Myocyte (in vitro differentiated cells): ENCODE measurements around the gene NEDD9. TPM values are rescaled to one million over a fixed set of nuclear protein-coding genes. Genes with fewer than 3 reads are reported as not detected.

Source experiments
- DNase-seq: peaks from one replicate; pipeline ENCODE4 v3.0.0-alpha.2; 2012; ENCODE audit warnings: low read depth
- total RNA-seq: library from RNA; depleted of rRNA; stranded (reverse); fragments of >200 nt; gene quantifications from 2 replicates; pipeline ENCODE4 v1.2.3, GENCODE V29; 2014

The NEDD9 gene
- total RNA-seq, 1 donor from 2014 or later = 4.5 TPM

DNA sequence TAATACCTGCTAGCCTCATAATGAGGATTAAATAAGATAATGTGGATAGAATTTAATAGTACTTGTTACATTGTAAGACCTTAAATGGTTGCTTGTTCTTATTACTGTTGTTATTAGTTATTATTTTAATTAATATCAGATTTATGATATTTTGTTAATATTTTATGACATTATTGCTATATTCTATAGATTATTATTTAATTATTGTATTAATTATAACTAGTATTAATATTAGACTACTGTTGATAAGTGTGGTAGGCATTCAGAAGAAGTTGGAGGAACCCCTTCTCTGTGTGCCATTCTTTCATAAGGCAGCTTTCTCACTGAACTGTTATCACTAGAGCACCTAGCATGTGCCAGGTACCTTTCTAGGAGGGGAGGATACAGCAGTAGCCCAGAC is 2.6 kb upstream of the NEDD9 start:
- DNase-seq = no peak

DNA sequence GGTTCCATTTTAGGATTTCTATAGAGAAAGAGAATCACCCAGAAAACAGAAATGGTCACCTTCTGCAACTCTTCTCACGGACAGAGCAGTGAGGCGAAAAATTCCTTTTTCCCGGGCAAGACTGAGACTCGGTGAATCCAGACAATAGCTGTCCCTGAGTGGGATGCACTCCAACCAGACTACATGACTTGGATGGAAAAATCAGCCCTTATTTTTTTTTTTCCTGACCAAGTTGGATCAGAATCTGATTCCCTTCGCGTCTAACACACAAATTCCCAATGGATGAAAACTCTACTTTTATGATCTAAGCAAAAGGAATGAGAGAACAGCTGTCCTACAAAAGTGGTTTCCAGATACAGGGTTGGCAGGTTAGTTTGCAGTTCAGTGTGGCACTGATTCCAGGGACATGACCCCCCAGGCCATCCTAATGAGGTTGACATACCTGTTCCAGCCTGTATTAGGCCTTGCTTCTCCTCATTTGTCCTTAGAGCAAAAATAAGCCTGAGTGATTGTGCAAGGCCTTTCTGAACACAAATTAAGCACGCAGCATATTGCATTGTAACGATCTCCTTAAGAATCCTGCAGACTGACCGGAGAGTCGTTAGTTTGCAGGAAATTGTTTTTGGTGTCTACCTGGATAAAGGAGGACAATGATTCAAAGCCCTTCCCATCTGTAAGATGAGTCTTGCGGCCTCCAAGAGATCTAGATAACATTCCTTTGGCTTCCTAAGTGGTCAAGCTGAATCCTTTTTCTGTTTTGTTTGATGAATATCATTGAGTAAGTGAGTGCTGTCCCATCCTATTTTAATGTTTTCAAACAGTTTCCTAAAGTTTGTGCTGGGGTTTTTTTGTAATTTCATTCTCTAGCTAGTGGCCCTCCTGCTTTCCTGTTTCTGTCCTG is 1.5 kb upstream of the NEDD9 start:
- DNase-seq = no peak

DNA sequence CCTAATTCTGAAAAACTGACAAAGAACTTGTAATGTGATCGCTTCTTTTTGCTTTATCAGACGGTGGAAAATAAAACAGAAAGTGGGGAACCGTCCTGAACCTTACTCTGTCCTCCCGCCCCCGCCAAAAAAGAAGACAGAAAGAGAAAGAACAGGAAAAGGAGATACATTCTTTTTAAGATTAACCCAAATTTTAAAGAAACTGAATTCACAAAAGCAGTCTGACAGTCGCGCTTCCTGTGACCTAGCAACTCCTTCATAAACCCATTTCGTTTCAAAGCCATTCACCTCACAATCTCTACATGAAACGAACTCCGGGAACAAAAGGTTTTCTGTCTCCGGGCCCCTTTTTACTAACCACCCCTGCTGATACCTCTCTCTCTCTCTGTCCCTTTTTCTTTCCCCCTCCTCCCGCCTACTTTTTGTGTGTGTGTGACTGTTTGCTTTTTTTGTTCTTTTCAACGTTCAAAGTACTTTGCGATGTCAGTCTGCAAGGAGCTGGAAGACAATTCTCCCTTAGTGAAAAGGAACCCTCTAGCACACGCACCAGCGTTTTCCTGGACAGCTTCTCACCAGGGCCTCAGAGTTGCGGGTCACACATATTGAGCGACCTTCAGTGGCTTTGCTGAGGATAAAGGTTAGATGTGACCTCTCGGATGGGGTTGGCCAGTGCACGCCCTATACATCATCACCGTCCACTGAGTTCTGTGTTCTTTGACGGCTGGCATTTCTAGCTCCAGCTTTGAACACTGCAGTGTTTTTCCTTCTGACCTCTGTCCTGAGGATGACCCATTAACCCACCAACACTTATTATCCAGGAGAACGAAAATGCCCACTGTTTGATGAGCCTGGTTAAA is 530 bp upstream of the NEDD9 start:
- no peak for DNase-seq

DNA sequence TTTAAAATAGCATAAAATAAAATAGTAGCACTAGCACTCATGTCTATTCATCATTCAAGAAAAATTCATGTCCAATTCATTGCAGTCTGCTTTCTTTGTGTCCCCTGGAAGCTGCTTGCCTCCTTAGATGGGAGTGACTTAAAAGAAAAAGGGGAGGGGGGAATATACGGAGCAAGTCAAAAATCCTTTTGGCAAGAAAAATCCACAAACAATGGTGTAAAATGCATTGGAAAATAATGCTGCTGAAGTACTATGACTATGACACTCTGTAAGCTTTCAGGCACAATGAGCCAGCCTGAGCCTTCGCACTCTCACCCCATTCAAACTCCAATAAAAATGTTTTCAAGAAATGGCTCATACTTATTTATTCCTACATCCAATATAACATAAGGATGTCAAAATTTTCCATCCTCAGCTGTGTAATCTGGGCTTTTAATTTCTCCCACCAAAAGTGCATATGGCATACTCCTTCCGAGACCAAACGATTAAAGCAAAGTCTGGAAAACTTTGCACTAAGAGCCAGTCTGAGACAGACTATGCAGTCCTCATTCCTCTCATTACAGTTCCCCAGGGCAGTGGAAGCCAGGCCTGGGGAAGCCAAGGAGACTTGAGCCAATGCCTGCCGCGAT is 790 bp downstream of the NEDD9 start:
- no peak for DNase-seq

DNA sequence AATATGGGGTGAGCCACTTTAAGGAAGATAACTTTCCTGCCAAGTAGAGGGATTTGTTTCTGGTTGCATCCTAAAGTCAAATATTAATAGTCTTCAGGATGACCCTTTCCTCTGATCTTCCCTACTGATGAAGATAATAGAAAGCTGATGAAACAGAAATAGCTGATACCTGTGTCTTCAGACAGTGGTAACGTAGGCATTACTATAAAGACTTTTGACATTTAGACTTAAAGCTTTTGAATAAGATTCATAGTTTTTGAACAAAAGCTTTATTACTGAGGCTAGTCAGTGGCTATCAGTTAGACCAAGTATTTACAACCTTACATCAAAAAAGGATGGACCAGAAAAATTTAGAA is 1.4 kb downstream of the NEDD9 start:
- DNase-seq = no peak

- no peak for DNase-seq
These were observed 2.0 kb downstream of the NEDD9 start for GRCh38 chr6:11230158-11231107.

GRCh38 chr6:11229655-11230046 is 2.8 kb downstream of the NEDD9 start:
- no peak for DNase-seq

DNA sequence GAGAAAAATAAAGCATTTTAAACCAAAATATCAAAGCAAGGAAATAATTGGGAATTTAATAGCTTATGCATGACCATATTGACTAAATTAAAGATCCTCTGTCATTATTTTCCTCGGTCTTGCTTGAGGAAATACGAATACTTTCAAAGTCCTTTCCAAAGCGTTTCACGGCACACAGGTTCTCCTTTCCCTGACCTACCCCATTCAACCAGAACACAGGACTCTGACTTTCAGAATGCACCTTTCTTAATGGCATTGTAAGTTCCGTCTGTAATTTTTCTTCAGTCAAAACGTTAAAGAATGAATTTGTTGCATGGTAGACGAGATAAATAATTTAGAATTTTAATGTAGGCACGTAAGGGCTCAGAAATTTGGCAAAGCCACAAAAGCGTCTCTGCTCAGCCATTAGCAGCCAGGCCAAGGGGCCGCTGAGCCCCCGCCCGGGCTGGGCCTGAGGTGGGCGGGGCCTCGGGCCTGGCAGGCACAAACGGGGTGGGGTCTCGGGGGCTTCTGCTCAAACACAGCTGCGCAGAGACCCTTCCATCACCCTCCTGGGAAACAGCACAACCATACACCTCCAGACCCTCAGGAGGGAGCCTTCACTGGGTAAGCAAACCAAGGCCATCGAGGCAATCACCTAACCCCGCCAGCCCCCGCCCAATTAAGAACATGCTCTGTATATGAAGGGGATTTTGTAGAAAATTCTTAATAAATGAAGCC is 3.4 kb downstream of the NEDD9 start:
- DNase-seq = no peak

- DNase-seq = no peak
These were observed 4.8 kb downstream of the NEDD9 start for GRCh38 chr6:11227698-11228097.

DNA sequence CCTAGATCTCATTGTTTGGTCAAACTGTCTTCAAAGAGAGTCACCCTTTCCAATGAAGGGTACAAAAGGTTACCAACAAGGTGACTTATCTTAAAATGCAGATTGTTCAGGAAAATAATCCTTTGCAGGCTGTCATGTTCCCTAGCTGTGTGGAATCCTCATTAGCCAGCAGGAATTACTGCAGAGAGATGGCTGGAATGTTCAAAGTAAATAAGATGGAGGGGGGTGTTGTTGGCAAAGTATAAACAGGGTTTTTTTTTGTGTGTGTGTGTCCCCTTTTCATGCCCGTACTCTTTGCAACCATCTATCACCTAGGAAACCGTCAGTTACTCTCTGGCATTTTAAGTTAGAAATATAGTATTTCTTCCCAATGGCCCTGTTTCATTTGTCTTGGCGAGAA is 6.5 kb downstream of the NEDD9 start:
- DNase-seq = no peak

- no peak for DNase-seq
These were observed 7.5 kb downstream of the NEDD9 start for GRCh38 chr6:11224966-11225463.

- DNase-seq = no peak
These were observed 8.1 kb downstream of the NEDD9 start for GRCh38 chr6:11224252-11224965.

DNA sequence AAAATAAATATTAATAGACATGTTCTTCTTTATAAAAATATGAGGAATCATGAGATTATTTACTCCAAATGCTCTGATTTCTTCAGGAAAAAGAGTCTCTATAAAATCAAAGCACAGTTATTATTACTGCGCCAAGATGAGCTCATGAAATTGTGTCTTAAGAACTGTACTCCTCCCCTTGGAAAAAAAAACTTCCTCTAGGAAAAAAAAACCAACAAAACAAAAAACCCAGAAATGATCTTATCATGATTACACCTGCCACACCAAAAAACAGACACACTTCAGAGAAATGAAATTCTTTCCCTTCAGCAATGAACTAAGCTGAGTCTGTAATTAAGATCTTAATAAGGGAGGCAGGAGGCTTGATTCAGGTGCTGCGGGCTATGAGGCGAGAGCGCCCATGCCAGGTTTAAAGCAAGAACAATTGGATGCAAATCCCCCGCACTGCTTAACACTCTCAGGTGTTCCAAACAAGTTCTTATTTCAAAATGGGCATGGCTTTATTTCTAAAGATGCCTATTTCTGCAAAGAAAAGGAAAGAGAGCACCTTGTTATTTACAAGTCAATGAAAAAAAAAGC is 9.1 kb downstream of the NEDD9 start:
- no peak for DNase-seq

DNA sequence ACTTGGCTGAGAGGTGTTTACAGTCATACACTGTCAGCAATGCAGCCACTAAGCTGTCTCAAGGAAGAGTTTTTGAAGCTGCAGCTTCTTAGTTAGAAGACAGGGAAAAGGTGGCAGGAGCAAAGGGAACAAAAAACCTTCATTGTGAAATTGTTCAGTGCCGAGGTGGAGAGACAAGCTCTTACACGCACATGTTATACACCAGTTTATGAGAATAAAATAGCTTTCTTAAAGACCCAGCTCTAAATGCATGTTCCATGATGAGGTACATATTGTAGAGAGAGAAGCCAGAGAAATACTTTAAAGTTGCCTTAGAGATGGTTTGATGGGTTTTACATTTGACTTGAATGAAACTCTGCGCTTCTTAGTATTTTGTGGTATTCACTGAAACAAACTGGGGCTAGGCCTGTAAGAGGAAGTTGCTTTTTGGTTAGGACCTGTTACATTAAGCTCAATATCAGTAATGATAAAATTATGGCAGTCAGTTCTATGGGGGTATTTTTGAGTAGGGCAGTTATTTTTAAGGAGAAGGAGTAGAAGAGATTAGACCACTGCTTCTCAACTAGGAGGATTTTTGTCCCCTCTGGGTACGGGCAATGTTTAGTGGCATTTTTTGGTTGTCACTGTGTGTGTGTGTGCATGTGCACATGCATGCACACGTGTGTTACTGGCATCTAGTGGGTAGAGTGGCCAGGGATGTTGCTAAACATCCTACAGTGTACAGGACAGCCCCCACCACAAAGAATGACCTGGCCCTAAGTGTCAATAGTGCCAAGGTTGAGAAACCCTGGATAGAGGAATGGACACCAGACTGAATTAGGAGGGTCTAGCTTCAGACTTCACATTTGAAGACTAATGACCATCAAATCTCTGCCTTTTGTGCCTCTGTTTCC is 9.8 kb downstream of the NEDD9 start:
- no peak for DNase-seq

- no peak for DNase-seq
These were observed 10.7 kb downstream of the NEDD9 start for GRCh38 chr6:11221623-11222384.

GRCh38 chr6:11219400-11219834 is 13.1 kb downstream of the NEDD9 start:
- no peak for DNase-seq
